SW 1271 (cell line): Measurements from ENCODE around the gene SPATC1L.
"Not testable (repeated sequence)": the region's sequence is repeated elsewhere in the genome, so short reads cannot be mapped to it uniquely, and the experiment has no call there.

Experiments
- DNase-seq, 2 experiments: peaks; one replicate each; lab custom pipeline; 2025; lab: John Stamatoyannopoulos, UW

The SPATC1L gene

DNA sequence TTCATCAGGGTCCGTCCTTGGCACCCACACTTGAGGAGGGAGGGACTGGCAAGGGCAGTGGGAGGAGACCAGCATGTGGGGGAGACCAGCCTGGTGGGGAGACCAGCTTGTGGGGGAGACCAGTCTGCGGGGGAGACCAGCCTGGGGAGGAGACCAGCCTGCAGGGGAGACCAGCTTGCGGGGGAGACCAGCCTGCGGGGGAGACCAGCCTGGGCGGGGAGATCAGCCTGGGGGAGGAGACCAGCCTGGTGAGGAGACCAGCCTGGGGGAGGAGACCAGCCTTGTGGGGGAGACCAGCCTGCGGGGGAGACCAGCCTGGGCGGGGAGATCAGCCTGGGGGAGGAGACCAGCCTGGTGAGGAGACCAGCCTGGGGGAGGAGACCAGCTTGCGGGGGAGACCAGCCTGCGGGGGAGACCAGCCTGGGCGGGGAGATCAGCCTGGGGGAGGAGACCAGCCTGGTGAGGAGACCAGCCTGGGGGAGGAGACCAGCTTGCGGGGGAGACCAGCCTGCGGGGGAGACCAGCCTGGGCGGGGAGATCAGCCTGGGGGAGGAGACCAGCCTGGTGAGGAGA, 836 bp downstream of the SPATC1L start:
- not testable (repeated sequence) for DNase-seq

DNA sequence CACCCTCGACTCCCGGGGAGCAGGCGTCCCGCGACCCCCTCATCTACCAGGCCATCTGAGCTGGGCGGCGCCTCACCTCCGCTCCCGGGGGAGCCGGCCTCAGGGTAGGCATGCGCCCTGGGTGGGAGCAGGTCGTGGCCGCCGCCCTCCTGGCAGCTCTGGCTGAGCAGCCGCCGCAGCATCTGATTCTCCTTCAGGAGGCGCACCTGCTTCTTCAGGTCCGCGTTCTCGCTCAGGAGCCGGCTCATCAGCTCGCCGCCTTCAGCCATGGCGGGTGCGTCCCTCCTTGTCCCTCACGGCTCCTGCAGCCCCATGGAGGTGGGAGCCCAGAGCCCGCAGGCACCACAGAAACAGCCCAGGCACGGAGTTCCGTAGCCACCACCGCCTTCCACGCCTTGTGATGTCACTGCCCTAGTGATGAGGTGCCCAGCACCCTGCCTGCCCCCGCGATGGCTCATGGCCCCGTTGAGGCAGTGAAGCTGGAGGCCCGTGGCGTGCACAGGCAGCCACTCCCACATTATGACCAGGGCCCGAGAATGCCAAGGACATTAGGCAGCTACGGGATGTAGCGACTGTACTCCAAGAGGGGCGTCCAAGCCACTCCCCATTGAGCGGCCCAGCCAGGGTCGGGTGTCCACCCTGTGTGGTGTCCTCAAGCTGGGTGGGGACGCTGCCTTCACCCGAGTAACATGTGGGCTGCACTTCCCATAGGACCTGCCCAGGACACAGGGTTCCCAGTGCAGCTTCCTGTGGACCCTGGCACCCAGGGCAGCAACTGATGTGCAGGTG, 1.5 kb downstream of the SPATC1L start:
- no peak for DNase-seq

DNA sequence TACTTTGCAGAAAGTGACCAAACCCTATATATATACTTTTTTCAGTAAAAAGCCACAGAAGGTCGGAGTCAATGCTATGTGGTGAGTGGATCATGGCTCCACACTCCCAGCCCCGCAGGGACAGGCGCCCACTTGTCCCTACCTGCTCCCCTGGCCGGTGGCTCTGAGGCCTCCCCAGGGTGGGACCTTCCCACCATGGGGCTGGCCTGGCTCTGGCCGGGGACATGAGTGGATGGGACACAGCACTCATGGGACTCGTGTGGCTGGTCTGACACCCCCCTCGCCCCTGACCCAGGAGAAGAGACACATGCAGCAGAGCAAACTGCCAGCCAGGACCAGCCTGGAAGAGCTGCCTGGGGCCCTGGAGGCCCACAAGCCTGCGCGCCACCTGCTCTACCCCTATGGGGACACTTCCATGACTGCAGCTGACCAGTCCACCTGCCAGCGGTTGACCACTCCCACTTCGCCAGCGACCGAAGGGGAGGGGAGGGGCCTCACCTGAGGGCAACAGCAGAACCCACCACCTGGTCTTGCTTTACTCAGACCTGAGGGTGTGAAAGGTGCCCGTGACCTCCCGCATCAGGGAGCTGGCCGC, 2.2 kb downstream of the SPATC1L start:
- no peak for DNase-seq

DNA sequence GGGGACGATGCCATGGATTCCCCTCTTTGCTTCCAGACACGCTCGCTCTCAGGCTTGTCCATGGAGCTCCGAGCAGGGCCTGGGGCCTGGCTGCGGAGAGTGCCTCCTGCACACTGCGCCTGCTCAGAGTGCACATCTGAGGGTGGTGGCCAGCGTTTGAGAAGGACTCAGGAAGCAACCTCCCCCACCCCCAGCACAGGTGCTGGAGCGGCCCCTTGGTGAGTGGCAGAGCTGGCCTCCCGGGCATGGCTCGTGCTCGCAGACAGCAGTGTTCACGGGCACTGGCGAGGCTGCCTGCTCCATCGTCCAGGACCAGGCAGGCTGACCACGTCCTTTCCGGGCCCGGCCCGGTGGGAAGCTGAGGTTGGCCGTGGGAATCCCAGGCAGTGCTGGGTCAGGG, 2.8 kb downstream of the SPATC1L start:
- no peak for DNase-seq

DNA sequence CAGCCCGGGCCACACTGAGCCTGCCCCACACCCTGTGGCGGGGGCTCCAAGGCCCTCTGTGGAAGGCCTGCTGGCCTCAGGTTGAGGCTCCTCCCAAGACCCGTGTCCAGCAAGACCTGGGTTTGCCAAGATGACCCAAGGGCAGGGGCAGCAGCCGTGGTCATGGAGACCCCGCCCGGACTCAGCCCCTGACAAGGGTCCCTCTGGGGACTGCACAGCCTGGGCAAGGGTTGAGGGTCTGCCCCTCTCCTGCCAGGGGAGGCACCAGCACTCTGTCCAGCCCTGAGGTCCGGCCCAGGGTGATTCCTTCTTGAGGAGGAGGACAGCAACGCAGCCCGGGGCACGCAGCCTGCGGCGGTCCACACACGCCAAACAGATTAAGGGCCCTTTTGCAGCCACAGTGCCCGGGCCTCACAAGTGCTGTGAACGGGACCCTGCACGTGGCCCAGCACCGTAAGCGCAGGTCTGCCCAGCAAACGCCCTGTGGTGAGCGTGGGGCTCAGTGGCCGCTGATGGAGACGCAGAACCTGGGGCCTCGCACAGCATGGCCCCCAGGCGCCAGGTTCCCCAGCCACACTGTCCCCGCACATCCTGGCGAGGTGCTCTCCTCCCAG, 3.4 kb downstream of the SPATC1L start:
- DNase-seq: no peak

DNA sequence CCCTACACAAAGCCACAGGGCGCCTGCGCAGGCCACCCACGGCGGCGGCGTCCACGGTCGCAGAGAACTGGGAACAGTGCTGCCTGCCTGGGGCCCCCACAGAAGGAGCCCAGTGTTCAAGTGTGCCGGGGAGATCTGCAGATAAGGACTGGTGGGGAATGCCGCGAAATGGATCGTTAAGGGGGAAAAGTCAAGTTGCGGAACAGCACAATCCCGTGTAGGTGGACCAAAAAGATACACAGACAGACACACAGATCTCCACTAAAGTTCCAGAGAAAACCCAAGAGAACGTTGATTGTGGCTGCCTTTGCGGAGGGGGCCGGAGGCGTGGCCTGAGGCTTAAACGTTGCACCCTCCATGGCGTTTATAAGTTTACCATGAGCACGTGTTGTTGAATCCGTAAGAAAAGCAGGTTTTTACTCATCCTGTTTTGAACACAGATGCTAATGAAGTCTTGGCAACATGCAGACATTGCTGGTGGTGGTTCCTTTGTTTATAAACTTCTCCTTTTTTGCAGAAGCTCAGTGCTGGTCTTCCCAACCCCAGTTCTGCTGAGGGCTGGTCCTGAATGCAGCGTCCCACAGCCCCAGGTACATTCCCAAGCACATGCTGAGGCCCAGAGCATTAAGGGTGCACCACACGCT, 4.1 kb downstream of the SPATC1L start:
- DNase-seq: no peak

DNA sequence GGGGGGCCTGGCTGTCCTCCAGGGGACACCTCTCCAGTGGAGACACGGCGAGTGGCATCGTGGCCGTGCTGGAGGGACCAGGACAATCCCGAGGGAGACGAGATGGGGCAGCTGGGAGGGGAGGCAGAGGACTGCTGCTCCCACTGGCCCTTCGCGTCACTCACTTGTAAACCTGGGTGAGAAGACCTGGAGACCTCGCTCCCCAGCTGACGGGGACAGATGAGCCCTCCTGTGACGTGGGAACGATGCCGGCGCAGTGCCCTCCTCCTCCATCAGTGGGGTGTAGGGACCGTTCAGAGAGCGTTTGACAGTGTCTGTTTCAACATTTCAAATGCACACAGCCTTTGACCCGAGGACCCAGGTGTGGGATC, 4.6 kb downstream of the SPATC1L start:
- no peak for DNase-seq

DNA sequence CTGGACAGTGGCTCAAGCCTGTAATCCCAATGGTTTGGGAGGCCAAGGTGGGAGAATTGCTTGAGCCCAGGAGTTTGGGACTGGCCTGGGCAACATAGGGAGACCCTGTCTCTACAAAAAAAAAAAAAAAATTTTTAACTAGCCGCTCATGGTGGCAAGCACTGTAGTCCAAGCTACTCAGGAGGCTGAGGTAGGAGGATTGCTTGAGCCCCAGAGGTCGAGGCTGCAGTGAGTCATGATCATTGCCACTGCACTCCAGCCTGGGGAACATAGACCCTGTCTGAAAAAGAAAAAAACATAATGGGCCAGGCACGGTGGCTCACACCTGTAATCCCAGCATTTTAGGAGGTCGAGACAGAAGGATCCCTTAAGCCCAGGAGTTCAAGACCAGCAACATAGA, 5.3 kb downstream of the SPATC1L start:
- DNase-seq: no peak

DNA sequence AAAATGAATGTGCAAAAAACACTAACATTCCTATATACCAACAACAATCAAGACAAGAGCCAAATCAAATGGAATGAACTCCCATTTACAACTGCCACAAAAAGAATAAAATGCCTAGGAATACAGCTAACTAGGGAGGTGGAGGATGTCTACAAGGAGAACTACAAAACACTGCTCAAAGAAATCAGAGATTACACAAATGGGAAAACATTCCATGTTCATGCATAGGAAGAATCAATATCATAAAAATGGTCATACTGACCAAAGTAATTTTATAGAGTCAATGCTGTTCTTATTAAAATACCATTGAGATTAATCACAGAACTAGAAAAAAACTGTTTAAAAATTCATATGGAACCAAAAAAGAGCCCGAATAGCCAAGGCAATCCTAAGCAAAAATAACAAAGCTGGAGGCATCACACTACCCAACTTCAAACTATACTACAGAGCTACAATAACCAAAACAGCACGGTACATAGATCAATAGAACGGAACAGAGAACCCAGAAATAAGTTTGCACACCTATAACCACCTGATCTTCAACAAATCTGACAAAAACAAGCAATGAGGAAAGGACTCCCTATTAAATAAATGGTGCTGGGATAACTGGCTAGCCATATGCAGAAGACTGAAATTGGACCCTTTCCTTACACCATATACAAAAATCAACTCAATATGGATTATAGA, 7.7 kb downstream of the SPATC1L start:
- DNase-seq: not testable (repeated sequence)

DNA sequence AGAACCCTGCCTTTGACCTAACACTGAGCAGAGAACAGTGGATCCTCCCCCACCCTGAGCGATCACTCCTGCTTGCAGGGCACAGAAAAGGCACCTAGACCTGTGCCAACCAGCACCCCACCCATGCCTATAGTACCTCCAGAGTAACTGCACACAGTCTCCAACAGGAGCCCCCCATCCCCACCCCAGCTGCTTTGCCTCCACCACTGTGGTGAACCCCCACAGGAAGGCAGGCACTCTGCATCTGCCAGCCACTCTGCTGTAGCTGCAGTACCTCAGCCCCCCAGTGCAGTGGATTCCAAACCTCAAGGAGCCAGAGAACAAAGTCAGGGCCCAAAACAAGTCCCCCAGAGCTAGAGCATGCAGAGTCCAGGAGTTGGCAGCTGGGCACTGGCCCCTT, 10.7 kb downstream of the SPATC1L start:
- no peak for DNase-seq

DNA sequence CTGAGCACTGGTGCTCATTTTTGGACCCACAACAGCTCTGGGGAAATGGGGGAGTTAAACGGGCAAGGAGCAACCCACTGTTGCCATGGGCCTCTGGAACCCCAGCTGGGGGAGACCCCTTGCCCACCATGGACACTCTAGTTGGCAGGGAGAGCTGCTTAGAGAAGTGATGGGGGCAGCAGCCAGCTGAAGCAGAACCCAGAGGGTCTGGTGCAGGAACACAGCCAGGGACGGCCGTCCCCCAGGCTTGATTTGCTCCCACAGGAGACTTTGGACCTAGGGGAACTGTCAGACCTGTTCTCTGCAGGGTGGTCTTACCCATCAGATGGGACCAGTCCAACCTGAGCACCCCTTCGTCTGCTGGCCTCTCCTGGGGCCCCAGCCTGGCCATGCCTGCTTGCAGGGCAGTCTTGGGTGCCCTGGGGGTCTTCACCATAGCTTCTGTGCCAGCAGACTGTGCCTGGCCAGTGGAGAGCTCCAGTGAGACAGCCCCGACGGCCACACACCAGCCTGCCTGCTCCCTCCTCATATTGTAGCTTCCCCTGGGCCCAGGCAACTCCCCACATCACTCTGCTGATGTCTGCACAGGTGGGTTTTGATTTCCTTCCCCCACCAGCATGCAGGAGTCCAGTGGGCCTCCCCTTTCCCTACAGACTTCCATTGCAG, 11.3 kb downstream of the SPATC1L start:
- DNase-seq: no peak

DNA sequence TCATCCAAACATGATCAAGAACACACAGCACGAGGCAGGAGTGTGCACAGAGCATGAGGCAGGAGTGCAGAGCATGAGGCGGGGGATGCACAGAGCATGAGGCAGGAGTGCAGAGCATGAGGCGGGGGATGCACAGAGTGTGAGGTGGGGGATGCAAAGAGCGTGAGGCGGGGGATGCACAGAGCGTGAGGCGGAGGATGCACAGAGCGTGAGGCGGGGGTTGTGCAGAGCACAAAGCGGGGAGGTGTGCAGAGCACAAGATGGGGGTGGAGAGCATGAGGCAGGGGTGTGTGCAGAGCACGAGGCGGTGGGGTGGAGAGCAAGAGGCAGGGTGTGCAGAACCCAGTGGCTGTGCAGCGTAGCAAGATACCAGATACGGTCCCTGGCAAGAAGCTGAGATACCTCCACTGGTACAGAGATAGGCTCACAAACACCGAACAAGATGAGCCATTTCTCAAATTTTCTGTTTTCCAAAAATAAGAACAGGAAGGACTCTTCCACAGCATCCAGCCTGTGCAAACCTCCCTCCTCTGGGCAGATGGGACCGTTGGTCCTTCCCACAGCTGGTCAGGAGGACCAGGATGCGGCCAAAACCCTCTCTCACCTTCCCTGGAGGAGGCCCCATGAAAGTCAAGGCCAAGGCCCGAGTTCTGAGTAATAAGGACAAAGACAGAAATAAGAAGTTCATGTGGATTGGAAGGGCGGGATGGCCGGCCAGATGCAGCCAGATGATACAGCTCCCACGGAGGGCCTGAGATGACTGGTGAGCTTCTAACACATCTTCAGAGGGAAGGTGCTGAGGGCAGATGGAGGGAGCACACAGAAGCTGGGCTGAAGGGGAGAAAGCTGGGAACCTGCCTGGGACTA, 12.0 kb downstream of the SPATC1L start:
- no peak for DNase-seq

DNA sequence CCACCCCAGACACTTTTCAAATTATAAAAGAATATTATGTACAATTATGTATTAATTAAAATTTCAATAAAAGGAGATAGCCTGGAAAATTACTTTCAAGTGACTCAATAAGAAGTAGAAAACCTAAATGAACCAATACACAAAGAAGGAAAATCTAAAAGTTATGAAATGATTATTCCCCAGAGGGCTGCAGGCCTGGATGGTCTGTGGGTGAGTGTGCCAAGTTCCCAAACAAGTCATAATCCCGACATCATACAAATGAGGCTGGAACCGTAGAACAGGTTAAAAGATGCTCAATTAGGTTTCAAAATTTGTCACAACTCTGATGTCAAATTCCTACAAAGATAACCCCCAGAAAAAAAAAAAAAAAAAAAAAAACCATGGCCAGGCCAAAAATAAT, 12.7 kb downstream of the SPATC1L start:
- no peak for DNase-seq

DNA sequence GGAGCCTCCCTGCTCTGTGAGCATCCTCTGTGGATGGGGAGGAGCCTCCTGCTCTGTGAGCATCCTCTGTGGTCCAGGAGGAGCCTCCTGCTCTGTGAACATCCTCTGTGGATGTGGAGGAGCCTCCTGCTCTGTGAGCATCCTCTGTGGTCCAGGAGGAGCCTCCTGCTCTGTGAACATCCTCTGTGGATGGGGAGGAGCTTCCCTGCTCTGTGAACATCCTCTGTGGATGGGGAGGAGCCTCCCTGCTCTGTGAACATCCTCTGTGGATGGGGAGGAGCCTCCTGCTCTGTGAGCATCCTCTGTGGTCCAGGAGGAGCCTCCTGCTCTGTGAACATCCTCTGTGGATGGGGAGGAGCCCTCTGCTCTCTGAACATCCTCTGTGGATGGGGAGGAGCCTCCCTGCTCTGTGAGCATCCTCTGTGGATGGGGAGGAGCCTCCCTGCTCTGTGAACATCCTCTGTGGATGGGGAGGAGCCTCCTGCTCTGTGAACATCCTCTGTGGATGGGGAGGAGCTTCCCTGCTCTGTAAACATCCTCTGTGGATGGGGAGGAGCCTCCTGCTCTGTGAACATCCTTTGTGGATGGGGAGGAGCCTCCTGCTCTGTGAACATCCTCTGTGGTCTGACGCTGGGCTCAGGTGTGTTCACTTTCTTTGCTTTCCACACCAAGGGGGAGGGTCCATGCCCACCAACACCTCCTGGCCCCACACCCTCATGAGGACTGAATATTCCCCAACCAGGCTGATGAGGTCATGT, 13.6 kb downstream of the SPATC1L start:
- DNase-seq: not testable (repeated sequence)

DNA sequence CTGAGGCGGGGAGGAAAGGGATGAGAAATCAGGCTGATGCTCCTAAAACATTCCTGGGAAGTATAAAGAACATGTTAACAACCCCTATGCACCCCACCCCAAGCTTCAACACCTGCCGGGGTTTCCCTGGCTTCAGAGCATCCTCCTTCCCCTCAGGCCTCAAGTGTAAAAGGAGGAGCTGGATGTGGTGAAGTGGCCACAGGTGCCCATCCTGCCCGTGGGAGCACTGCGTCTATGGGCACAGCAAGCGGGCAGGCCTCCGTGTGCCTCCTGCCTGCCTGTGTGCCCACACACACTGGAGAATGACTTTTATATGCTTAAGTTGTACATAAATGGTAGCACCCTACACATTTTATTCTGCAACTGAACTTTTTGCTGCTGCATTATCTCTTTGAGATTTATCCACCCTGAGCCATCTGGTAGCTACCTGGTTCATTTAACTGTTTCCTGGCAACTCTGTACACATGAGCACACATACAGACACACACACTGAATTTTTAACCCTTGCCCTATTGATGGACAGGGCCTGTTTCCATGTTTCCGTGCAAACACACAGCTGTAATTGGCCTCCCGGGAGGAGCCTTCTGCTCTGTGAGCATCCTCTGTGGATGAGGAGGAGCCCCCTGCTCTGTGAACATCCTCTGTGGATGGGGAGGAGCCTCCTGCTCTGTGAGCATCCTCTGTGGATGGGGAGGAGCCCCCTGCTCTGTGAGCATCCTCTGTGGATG, 15.4 kb downstream of the SPATC1L start:
- DNase-seq: no peak

DNA sequence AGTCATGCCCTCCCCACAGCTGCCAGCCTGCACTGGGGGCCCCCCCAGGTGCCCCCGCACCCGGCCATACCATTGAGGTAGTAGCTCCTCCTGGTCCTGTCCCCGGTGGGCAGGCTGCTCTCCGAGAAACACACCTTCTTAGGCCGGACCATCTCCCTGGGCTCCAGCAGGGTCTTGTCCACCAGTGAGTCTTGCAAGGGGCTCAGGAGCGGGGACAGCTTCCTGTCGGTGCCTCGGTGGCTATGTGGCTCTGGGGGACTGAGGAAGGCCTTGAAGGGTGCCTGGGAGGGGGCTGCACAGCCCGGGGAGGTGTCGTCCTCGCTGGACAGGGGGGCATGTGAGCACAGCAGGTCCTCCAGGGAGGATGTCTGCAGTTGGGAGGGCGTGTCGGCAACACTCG, 16.0 kb downstream of the SPATC1L start:
- no peak for DNase-seq

DNA sequence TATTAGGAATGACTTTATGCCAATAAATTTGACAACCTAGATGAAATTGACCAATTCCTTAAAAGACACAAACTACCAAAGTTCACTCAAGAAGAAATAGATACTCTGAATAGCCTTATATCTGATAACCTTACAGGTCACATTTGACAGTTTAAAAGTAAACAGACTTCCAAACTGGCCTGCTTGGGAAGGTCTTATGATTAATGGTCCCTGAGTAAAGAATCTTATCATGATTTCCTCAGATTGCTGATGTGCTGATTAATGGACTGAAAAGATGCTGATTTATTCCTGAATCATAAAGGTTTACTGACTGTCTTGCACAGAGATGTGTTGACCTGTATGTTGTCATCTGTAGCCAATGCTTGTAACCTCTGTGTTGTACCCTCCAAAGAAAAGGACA, 19.2 kb downstream of the SPATC1L start:
- DNase-seq: no peak

DNA sequence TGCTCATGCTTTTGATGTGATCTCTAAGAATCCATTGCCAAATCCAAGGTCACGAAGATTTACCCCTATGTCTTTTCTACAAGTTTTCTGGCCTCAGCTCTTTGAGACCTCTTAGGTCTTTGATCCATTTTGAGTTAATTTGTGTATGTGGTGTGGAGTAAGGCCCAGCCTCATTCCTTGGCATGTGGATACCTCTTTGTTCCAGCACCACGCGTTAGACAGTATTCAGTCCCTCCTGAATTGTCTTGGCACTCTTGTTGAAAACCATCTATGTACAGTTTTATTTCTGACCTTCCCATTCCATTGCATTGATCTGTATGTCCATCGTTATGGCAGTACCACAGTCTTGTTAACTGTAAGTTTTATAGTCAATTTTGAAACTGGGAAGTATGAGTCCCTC, 20.9 kb downstream of the SPATC1L start:
- no peak for DNase-seq
